RCC 7860 (cell line): ENCODE results near the gene UVSSA.
A peak's percentile ranks its signal among the peaks of the same experiment; 100 is the strongest.
"Not testable (repeated sequence)": the region's sequence is repeated elsewhere in the genome, so short reads cannot be mapped to it uniquely, and the experiment has no call there.

Experiments used
- DNase-seq: peaks from one replicate; pipeline ENCODE4 v3.0.0-alpha.2; 2015; ENCODE audit warnings: low spot score
- FAIRE-seq: peaks from 2 replicates; lab custom pipeline; 2012; peaks lifted over from hg19 to GRCh38; lab: Jason Lieb, UNC

The UVSSA gene

DNA sequence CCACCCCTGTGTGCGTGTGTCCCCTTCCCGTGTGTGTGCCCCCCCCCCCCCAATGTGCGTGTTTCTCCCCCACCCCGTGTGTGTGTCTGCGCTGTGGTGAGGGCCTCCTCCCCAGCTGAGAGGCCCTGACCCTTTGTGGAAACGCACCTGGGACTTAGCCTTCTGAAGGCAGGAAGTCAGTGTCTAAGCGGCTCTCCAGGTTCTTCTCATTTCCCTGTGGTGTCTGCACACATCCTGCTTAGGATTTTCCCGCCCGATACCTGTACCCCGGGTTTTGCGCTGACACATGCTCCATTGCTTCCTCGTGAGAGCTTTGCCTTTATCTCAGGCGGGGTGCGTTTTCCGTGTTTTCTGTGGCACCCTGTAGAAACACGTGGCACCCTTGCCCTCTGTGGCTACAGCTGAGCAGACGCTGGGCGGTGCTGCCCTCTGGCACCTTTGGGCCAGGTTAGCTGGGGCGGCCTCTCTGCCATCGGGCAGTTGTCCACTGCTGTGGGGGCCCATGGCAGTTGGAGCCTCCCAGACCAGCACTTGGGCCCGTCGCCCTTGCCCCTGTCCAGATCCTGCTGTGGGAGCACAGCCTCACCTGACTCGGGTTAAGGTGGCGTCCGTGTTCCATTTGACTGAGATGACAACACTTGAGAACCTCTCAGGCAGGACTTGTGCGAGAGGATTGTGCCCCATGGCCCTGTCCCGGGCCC lies 31.0 kb upstream of the UVSSA start:
- FAIRE-seq, result no peak
- no peak for DNase-seq

DNA sequence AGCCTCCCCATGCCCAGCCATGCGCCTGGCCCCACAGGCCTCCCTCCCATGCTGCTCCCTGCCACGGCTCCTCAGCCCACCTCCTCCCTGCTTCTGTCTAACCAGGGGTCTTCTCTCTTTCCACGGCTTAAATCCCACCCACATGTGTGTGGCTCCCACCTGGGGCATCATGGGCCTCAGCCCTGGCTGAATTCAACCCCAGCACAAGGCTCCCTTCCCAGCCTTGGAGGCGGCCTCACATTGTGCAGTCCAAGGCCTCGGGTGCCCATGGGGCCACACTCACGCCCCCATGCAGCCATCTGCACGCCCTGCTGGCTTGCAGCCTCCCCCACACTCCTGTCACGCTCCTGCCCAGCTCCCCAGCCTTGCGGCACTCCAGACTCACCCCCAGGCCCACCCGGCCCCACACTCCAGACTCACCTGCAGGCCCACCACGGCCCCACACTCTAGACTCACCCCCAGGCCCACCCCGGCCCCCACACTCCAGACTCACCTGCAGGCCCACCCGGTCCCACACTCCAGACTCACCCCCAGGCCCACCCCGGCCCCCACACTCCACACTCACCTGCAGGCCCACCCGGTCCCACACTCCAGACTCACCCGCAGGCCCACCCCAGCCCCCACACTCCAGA lies 30.4 kb upstream of the UVSSA start:
- FAIRE-seq (no peak), DNase-seq (no peak)

DNA sequence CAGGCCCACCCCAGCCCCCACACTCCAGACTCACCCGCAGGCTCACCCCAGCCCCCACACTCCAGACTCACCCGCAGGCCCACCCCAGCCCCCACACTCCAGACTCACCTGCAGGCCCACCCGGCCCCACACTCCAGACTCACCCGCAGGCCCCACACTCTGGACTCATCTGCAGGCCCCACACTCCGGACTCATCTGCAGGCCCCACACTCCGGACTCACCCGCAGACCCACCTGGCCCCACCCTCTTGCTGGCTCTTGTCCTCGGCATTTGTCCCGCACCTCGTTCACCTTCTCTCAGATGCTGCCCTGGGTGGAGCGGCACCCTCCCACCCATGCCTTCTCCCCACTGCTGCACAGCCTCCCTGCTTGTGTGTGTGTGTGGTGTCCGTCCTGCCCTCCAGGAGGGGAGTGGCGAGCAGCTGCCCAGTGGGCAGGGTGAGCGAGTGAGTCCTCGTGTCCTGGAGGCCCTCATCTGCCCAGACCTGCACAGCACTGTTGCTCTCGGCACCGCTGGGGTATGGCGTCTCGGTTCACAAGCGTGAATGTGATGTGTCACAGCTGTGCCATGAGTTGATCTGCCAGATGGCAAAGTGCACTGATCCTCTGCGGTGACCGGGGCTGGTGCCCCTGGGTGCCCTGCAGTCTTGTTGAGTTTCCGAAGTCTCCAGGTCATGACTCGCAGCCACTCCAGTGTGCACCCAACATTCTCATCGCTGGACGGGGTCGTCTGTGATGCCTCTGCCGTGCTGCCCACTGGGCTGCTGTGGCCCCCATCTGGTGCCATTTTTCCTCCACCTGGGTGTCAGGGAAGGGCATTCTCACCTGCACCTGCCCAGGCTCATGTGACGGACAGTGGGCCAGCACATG lies 29.6 kb upstream of the UVSSA start:
- DNase-seq, result no peak
- FAIRE-seq, result no peak

DNA sequence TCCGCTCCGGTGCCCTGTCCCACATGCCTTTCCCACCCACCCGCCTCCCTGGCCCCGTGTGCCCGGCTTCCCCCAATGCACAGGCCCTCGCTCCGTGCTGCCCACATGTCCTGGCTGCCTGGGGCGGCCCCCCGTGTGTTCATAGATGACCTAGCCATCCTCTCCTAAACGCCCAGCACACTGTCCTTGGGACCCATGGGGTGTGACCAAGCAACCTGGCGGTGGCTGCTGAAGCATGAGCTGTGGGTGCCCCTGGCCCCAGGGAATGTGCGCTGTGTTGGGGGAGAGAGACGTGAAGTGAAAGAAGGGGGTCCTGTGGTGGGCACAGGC lies 29.0 kb upstream of the UVSSA start:
- no peak for FAIRE-seq
- DNase-seq, result no peak

DNA sequence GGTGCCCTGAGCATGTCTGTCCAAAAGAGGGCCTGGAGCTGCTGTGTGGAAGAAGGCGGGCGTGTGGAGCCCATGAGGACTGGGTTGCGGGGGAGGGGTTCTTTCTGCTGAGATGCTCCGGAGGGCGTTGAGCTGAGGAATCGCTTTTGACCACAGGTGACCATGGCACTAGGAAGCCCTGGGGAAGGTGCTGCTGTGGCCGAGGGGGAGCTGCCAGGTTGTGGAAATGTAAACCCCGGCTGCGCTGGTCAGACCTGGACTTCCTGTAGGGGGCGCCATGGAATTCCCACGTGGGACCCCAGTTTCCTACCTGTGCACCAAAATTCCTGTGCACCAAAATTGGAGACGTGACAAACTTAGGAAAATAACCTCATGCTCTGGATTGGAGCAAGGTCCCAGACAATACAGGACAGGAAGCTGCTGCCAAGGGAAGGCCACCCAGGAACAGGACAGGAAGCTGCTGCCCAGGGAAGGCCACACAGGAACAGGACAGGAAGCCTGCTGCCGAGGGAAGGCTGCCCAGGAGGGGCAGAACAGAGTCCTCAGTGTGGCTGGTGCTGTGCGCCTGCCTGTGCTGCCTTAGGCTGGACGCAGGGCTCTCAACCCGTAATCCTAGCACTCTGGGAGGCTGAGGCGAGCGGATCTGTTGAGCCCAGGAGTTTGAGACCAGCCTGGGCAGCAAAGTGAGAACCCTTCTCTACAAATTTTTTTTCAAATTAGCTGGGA lies 28.4 kb upstream of the UVSSA start:
- DNase-seq (no peak), FAIRE-seq (no peak)

DNA sequence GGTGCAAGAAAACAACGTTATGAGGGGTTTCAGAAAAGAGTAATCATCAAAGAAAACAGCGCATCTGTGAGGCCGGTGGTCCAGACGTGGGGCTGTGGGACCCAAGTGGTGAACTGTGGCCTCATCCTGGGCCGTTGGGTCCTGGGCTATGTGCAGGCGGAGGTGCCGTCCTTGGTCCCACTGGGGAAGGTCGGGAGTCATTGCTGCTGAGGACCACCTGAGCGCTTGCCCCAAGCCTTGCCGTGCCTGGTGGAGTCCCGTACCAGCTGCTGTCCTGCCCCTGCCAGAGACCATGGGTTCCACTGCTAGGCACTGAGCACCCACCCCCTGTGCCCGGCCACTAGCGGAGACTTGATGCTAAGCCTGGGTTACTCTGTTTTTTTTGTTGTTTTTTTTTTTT lies 25.5 kb upstream of the UVSSA start:
- FAIRE-seq (no peak), DNase-seq (no peak)

DNA sequence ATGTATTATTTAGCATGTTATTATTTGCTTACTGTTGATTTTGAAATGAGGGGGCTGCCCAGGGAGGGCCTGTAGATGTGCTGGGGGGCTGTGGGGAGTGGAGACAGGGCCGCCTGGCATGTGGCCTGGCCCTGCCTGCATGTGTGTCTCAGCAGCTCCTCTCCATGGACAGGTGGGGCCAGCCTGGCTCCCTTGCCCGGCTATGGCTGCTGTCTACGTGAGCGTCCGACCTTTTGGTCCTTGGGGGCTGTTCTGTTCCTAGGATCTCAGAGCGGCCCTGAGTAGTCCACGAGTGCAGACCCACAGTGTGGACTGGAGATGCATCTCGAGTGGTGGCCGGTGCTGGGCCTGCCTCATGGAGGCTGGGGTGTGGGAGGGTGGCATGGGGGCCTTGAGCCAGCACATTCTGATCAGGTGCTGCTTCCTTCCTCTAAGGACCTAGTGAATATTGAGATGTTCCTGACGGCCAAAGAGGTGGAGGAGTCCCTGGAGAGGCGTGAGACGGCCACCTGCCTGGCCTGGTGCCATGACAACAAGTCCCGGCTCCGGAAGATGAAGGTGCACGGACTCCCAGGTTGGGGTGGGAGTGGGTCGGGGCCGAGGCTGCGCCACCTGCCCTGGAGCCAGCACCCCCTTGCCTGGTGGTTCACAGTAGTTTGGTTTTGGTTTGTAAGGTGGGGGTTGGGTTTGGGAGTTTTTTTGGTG lies 24.9 kb upstream of the UVSSA start:
- DNase-seq (no peak), FAIRE-seq (no peak)

DNA sequence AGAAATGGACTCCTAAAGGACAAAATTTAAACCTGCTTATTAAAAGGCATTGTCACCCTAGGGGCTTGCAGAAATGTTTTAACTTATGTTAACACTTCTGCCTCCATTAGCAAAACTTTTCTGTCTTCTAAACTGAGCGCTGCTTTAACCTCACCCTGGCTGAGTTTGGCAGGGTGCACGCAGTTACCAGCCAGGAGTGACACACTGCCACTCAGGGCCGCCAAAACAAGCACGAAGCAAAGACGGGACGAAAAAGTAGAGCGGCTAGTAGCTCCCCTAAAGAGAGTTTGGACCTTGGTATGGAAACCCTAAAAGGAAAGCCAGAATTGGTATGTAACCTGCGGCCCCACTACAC lies 23.8 kb upstream of the UVSSA start:
- FAIRE-seq (no peak), DNase-seq (no peak)

DNA sequence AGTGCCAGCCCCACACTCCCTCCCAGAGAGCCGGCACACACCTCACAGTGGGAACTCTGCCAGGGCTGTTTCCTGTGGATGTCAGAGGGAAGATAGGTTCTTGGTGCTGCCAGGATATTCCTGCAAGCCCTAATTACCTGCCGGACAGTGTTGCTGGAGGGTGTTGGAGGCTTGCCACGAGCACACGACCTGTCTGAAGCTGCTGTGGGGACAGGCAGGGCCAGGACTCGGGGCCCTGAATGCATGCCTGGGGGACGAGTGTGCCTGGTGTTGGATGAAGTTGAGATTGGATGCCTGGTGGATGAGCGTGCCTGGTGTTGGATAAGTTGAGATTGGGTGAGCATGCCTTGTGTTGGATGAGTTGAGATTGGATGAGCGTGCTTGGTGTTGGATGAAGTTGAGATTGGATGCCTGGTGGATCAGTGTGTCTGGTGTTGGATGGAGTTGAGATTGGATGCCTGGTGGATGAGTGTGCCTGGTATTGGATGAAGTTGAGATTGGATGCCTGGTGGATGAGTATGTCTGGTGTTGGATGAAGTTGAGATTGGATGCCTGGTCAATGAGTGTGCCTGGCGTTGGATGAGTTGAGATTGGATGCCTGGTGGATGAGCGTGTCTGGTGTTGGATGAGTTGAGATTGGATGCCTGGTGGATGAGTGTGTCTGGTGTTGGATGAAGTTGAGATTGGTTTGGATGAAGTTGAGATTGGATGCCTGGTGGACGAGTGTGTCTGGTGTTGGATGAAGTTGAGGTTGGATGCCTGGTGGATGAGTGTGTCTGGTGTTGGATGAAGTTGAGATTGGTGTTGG lies 23.2 kb upstream of the UVSSA start:
- FAIRE-seq (peak; percentile 88), DNase-seq (peak; percentile 92)

DNA sequence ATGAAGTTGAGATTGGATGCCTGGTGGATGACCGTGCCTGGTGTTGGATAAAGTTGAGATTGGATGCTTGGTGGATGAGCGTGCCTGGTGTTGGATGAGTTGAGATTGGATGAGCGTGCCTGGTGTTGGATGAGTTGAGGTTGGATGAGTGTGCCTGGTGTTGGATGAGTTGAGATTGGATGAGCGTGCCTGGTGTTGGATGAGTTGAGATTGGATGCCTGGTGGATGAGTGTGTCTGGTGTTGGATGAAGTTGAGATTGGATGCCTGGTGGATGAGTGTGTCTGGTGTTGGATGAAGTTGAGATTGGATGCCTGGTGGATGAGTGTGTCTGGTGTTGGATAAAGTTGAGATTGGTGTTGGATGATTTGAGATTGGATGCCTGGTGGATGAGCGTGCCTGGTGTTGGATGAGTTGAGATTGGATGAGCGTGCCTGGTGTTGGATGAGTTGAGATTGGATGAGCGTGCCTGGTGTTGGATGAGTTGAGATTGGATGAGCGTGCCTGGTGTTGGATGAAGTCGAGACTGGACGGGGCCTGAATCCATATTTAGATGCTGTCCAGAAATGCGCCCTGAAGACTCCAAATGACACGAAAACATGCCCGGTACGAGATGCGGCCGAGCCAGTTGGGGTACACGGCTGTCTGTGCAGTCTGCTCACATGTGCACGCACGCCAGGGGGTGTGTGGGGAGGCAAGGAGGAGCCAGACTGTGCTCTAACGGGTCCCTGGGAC lies 22.4 kb upstream of the UVSSA start:
- peak; percentile 25 for DNase-seq
- FAIRE-seq, result not testable (repeated sequence)

DNA sequence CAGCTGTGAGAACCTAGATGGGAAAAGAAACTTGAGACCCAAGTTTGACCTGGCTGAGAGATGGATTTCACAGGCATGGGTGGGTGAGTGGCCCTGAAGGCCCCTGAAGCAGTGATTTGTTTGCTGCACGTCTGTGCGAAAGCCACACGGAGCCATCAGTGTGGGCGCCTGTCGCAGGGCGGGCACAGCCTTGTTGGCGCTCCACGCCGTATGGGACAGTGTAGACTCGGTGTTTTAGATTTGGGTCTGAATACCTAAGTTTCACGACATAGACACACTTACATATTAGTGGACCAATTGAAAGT lies 21.9 kb upstream of the UVSSA start:
- DNase-seq, result no peak
- no peak for FAIRE-seq

DNA sequence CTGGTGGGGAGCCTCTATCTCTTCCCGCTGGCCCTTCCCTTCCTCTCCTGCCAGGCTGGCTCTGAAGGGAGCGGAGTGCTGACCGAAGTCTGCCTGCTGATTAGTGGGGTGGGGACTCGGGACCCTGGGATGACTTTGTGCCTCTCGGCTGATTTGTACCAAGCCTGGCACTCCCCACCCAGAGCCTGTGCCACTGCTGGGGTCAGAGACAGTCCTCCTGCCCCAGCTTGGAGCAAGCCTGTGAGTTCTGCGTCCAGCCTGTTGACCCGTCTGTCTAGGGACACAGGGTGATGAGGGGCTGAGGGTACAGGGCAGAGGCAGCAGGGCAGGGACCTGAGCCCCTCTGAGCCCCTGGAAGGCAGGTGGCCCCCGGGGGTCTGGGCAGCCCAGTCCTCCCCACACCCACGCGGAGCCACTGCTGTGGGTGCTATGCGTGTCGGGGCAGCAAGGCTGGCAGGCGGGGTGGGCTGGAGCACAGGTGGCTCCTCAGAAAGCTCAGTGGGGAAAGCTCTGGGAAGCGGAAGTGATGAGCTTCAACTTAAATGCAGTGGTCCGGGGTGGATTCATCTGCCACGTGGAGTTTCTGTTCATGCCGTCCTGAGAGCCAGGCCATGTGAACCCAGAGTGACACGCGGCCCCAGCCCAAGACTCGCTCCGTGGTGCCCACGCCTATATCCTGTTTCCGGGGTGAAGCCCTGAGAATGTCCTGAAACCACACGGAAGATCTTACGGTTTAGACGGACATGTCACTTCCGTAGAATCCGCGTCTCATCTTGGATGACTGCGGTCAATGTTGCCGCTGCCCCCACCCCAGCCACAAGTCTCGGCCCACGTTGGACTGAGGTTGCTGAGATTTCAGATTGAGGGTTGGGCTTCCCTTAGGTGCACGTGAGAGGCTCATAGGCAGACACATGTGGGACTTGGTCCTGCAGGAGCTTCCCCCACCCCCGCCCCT lies 21.1 kb upstream of the UVSSA start:
- DNase-seq (no peak), FAIRE-seq (no peak)

DNA sequence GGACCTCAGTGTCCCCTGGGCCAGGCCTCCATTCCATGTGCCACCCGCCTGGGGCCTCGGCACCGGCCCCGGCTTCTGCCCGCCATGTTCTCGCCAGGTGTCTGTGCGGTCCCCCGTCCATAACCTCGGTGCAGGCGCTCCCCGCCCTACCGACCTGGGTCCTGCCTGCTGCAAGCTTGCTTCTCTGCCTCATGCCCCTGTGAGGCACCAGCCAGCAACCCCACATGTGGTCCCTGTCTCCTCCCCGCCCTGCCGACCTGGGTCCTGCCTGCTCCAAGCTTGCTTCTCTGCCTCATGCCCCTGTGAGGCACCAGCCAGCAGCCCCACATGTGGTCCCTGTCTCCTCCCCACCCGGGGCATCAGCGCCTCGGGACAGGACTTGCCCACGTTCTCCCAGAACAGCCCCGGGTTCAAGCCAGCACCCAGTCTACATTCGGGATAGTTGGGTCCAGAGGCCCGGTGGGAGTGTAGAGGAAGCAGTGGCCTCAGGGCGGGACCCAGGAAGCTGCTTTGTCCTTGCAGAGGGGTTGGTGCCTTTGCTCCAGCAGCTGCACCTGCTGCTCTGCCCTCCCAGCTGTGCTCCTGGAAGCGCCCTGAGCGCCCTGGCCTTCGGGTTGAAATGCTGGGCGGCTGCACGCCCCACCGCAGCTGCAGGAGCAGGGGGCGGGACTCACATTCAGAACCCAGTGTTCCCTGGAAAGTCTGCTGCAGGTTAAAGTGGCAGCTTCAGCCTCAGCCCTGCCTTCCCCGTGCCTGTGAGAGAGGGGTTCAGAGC lies 20.1 kb upstream of the UVSSA start:
- DNase-seq (no peak), FAIRE-seq (no peak)

DNA sequence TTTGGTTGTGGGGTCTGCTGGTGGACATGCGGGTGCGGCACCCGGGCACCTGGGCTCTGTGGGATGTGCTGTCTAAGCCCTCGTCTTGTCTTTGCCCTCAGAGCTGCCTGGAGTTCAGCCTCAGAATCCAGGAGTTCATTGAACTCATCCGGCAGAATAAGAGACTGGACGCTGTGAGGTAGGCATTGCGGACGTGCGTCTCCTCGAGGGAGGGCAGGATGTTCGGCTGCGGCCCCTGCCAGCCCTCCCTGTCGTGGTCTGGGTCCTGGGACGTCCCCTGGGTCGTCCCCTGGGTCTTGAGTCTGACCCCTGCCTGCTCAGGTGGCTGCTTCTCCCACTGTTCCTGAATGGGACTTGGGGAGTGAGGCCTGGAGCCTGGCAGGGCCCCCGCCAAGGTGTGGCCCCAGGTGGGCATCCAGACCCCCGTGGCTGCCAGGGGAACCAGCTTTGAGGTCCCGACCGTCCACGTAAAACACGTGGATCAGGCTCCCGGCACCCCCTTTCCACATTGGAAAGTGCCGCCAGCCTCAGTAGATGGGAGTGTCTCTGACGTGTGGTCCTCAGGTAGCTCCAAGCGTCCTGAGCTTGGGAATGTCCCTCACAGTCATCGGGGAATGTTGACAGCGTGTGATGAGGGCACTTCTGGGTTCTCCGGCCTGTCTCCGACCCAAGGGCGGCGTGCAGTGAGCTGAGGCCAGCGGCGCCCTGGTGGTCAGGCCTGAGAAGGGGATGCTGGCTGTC lies 19.3 kb upstream of the UVSSA start:
- no peak for FAIRE-seq
- no peak for DNase-seq

DNA sequence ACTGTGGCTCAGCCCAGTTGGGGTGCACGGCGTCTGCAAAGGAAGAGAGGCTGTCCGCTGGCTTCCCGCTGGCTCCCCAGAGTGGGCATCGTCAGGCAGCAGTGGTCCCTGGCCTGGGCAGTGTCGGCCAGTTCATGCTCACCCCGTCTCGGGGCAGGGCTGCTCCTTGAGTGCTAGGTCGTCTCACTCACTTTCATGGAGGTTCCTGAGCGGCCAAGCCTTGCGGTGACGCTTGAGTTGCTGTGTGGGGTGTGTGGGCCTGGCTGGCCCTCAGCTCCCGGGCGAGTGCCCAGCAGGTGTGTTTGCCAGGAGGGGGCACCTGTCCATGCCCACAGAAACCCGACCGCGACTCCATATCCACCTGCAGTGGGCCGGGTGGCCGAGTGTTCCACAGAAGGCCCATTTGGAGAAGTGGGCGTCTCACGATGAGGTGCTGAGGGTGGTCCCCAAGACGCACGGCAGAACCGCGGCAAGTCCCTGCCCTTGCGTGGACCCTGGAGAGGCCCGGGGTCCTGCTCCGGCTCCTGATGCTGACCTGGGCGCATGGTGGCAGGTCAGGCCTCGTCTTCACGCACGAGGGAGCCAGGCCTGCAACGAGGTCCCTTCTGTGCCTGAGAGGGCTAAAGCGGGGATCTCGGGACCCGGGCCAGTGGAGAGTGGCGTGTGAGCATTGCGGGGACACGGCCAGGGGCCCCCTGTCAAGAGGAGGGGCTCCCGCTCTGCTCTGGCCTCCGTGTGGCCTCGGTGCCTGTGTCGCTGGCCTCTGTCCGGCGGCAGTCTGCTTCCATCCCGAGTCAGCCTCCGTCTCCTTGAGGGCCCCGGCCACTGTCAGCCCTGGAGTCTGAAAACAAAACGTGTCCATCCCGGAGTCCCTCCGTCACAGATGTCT lies 18.5 kb upstream of the UVSSA start:
- FAIRE-seq (no peak), DNase-seq (no peak)
